Dedifferentiated amniotic fluid mesenchymal stem cell (primary cell): ENCODE results near the gene ANKRD30B.
"Not testable (repeated sequence)": the region's sequence is repeated elsewhere in the genome, so short reads cannot be mapped to it uniquely, and the experiment has no call there.

Source experiments
- DNase-seq: peaks from one replicate; pipeline ENCODE4 v3.0.0-alpha.2; 2016; ENCODE audit errors: extremely low spot score

Gene ANKRD30B, protein sequence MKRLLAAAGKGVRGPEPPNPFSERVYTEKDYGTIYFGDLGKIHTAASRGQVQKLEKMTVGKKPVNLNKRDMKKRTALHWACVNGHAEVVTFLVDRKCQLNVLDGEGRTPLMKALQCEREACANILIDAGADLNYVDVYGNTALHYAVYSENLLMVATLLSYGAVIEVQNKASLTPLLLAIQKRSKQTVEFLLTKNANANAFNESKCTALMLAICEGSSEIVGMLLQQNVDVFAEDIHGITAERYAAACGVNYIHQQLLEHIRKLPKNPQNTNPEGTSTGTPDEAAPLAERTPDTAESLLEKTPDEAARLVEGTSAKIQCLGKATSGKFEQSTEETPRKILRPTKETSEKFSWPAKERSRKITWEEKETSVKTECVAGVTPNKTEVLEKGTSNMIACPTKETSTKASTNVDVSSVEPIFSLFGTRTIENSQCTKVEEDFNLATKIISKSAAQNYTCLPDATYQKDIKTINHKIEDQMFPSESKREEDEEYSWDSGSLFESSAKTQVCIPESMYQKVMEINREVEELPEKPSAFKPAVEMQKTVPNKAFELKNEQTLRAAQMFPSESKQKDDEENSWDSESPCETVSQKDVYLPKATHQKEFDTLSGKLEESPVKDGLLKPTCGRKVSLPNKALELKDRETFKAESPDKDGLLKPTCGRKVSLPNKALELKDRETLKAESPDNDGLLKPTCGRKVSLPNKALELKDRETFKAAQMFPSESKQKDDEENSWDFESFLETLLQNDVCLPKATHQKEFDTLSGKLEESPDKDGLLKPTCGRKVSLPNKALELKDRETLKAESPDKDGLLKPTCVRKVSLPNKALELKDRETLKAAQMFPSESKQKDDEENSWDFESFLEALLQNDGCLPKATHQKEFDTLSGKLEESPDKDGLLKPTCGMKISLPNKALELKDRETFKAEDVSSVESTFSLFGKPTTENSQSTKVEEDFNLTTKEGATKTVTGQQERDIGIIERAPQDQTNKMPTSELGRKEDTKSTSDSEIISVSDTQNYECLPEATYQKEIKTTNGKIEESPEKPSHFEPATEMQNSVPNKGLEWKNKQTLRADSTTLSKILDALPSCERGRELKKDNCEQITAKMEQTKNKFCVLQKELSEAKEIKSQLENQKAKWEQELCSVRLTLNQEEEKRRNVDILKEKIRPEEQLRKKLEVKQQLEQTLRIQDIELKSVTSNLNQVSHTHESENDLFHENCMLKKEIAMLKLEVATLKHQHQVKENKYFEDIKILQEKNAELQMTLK (N-terminal part only)

DNA sequence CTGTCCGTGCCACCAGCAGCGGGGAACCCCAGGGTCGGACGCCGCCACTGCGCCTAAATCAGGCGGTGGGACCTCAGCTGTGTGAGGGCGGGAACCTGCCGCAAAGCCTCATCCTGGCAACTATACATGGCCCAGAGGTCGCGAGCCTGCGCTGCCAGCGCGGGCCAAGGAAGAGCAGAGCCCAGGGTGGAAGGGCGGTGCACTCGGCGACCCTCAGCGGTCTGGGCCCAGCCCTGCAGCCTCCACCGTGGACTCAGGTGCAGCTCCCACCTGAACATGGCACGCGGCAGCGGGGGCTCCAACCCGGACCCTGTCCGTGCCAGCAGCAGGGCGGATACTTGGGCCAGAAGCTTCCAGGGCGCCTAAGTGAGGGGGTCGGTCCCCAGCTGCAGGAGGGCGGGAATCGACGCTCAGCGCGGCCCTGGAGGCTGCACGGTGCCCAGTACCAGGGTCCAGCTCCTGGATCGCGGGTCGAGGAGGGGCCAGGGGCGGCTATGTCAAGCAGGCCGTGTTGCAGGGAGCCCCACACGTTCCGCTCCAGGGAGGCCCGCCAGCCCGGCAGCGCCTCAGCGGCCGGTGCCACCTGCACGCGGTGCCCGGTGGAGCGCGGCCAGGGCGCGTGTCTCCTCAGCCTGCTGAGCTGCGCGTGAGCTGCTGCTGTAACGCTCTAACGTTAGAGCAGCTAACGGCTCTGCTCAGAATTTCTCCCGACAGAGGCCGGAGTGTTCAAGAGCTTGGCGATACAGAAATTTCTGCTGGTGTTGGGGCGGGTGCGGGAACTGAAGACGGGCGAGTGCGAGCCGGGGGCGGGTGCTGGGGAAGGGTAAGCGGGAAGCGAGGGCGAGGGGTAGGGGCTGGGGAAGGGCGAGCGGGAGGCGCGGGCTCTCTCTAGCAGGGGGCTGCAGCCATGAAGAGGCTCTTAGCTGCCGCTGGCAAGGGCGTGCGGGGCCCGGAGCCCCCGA, at the start of gene ANKRD30B:
TSS of gene ANKRD30B (plus strand) at position 660 of the 962 bp plus-strand sequence. CDS start at position 908, 248 bp downstream.
- DNase-seq: no peak

DNA sequence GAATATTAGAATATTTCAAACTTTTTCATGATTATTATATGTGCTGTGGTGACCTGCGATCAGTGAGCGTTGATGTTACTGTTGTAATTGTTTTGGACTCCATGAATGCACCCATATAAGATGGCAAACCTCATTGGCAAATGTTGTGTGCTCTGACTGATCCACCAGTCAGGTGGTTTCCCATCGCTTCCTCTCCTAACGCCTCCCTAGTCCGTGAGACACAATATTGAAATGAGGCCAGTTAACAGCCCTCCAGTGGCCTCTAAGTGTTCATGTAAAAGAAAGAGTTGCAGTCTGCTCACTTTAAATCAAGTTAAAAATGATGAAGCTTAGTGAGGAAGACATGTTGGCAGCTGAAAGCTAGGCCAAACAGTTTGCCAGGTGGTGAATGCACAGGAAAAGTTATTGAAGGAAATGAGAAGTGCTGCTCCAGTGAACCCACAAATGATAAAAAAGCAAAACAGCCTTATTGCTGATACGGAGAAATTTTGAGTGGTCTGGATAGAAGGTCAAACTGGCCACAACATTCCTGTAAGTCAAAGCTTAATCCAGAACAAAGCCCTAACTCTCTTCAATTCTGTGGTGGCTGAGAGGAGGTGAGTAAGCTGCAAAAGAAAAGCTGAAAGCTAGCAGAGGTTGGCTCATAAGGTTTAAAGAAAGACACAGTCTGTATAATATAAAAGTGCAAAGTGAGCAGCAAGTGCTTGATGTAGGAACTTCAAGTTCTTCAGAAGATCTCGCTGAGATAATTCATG, 46.5 kb upstream of the ANKRD30B start:
- not testable (repeated sequence) for DNase-seq

DNA sequence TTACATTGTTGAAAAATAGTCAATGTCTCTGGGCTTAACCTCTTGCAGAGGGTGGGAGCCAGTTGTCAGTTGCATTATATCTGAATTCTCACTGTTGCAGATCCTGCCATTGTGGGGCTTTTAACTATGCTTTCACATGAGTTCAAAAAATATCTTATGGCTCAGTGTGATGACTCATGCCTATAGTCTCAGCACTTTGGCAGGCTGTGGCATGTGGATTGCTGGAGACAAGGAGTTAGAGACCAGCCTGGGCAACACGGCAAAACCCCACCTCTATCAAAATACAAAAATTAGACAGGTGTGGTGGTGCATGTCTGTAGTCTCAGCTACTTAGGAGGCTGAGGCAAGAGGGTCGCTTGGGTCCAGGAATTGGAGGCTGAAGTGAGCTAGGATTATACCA, 38.2 kb upstream of the ANKRD30B start:
- DNase-seq: not testable (repeated sequence)

DNA sequence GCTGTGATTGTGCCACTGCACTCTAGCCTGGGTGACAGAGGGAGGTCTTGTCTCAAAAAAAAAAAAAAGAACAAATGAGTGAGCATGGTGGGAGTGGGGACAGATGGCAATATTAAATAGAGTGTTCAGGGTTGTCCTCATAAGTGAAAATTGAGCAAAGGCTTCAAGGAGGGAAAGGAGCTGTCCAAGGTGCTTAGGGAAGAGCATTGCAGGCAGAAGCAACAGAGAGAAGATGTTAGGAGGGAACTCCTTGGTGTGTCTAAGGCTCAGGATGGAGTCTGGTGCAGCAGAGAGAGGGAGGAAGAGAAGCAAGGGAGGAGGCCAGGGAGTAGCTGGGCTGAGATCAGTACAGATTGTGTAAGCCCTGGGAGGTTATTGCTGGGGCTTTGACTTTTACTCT, 26.4 kb upstream of the ANKRD30B start:
- not testable (repeated sequence) for DNase-seq

DNA sequence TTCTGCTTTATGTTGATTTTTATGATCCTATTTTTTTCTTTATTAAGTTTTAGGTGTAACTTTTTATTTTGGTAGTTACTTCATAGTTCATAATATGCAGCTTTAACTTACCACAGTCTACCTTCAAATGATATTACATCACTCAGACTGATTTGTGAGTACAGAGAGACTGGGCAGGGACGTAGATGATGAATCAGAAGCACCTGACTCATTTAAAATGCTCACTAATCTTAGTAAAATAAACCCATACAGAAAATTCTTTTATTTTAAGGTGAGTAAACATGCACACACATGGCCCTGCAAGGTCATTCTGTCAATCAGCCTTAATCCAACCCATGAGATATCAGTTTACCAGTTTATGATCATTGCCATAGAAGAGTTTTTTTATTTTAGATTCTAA, 8.9 kb upstream of the ANKRD30B start:
- not testable (repeated sequence) for DNase-seq

DNA sequence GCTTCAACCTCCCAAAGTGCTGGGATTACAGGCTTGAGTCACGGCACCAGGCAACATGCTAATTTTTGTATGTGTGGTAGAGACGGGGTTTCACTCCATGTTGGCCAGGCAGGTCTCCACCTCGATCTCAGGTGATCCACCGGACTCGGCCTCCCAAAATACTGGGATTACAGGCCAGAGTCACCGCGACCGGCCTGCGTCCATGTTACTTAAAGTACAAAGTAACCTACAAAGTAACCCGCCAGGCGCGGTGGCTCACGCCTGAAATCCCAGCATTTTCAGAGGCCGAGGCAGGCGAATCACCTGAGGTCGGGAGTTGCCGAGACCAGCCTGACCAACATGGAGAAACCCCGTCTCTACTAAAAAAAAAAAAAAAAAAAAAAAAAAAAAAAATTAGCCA, 1.1 kb upstream of the ANKRD30B start:
- no peak for DNase-seq

DNA sequence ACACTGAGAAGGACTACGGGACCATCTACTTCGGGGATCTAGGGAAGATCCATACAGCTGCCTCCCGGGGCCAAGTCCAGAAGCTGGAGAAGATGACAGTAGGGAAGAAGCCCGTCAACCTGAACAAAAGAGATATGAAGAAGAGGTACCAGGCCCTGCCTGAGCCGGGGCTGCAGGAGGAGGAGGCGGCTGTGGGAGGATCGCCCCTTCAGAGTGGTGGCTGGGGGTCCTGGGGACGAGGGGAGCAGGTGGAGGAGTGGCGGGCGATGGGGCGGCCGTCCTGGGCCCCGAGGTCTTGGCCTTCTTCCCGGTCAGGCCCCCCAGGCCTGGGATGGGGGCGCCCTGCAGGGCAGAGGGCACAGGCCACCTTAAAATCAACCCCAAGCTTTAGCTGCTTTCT, 524 bp downstream of the ANKRD30B start:
- no peak for DNase-seq

DNA sequence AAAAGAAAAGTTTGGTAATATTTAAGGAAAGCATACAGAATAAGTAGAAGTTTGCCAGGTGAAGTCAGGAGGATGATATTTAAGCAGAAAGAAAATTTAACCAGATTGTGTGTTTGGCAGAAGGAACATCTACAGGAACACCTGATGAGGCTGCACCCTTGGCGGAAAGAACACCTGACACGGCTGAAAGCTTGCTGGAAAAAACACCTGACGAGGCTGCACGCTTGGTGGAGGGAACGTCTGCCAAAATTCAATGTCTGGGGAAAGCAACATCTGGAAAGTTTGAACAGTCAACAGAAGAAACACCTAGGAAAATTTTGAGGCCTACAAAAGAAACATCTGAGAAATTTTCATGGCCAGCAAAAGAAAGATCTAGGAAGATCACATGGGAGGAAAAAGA, 15.6 kb downstream of the ANKRD30B start:
- DNase-seq: not testable (repeated sequence)

DNA sequence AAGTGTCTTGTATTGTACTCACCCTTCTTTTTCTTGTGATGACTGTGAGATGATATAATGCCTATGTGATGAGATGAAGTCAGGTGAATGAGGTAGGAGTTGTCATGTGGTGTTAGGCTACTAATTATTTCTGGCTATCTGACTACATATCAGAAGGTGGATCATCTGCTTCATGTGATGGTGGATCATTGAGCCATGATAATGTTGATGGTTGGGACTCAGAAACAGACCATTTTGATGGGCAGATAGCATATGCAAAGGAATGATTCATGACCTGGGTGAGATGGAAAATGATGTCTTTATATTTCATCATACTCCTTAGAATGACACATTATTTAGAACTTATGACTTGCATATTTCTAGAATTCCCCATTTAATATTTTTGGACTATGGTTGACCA, 19.5 kb downstream of the ANKRD30B start:
- DNase-seq: no peak

DNA sequence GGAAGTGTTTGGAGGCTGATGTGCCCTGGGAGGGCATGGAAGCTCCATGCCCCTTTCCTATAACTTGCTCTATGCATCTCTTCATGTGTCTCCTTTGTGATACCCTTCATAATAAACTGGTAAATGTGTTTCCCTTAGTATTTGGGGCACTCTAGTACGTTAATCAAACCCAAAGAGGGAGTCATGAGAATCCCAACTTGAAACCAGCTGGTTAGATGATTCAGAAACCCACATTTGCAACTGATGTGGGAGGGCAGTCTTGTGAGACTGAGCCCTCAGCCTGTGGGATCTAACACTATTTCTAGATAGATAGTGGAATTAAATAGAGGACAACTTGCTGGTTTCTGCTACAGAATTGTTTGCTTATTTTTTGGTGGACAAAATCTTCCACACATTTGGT, 20.3 kb downstream of the ANKRD30B start:
- DNase-seq: no peak

DNA sequence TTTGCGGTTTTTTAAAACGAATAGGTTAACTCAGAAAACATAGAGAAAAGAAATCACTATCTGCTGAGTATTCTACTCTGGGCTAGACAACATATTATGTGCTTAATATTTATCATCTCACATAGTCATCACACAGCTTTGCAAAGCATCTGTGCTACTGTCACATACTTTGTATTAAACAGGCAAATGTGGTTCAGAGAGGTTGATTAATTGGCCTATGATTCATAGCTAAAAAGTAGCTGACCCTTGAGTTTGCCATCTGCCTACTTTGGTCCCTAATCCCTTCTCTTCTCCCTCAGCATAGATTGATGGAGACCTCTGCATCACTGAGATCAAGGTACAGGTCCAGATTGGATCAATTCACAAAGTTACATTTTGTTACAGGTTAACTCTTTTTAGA, 21.4 kb downstream of the ANKRD30B start:
- no peak for DNase-seq

DNA sequence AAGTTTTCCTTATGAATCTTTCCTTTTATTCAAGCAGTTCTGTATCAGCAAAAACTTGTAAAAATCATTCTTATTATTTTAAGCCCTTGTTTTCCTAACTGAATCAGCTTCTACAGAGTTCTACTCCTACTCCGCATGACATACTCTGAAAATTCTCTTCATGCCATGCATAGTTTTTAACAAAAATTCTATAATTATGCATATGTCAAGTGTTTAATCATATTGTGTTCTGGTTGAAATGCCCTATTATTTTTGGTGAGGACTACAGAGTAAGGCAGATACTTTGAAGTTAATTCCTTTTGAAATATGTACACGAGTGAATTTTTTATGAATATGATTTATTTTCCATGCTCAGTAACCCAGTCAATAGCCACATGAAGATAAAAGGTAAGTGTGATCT, 28.8 kb downstream of the ANKRD30B start:
- no peak for DNase-seq

DNA sequence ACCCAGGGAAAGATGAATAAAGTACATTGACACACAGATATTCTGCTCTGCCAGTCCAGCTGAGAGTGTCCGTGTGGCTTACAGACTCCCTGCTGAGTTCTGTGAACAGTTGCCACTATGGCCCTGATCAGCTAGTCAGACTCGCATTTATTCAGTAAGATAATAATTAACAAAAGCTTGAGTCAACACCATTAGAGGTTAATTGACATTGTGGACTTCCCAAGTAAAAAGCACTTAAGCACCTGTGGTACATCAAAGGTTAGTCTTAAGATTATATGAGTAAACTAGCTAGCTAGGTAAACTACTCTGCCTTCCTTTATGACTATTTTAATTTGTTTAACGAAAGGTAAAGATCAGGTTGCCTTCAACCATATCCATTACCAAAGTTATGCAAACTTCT, 33.7 kb downstream of the ANKRD30B start:
- no peak for DNase-seq

DNA sequence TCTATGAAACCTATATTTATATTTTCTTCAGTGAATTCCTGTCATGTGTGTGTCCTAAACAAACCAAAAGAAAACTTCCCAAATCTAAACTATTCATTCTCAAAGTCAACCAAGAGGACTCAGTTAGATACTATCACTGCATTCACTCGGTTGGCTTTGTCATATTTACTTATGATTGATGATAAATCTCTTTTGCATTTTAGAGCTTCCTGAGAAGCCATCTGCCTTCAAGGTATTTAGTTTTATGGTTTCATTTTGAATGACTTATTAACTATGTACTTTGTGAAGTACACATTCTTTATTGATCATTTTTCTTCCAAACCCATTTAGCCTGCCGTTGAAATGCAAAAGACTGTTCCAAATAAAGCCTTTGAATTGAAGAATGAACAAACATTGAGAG, 36.2 kb downstream of the ANKRD30B start:
- DNase-seq: no peak

DNA sequence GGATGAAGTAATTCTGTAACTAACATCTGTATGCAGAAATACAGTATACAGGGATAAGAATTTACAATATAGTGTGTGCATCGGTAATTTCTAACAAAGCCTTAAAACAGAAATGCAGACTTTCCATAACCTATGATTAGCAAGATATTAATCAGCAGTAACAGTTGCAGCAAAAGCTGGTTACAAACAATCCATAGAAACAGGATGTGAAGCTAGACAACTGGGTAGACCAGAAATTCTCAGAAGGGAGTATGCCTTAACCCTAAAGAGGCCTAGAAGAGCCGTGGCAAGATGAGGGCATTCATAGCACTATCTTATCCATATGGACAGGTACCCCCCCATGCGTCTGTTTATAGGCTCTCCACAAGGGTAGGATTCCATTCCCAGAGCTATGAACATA, 48.9 kb downstream of the ANKRD30B start:
- DNase-seq: not testable (repeated sequence)

DNA sequence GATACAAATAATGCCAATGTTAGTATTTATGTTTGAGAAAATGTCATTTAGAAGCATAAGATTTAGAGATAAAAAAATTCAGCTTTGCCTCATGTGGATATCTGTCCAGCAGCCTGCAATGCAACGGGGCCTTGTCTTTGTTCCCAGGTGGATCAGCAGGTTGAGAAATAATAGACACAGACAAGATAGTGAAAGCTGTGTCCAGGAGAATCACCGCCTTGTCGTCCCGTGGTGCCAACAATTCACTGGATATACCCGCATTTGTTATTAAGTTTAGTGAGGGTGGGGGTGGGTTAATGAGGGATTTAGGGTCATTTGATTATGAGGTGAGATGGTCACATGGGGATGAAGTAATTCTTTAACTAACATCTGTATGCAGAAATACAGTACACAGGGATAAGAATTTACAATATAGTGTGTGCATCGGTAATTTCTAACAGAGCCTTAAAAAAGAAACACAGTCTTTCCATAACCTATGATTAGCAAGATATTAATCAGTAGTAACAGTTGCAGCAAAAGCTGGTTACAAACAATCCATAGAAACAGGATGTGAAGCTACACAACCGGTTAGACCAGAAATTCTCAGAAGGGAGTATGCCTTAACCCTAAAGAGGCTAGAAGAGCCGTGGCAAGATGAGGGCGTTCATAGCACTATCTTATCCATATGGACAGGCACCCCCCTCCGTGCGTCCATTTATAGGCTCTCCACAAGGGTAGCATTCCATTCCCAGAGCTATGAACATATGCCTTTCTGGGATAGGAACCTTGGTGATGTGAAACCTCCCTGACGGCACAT, 50.2 kb downstream of the ANKRD30B start:
- DNase-seq: not testable (repeated sequence)

DNA sequence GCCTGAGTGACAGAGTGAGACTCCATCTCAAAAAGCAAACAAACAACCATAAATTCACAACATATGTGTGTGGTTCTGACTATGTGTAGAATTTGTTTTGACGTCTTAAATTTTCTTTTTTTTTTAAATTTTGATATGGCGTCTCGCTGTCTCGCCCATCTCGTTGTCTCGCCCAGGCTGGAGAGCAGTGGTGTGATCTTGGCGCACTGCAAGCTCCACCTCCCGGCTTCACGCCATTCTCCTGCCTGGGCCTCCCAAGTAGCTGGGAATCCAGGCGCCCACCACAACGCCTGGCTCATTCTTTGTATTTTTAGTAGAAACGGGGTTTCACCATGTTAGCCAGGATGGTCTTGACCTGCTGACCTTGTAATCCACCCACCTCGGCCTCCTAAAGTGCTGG, 63.1 kb downstream of the ANKRD30B start:
- DNase-seq: not testable (repeated sequence)

DNA sequence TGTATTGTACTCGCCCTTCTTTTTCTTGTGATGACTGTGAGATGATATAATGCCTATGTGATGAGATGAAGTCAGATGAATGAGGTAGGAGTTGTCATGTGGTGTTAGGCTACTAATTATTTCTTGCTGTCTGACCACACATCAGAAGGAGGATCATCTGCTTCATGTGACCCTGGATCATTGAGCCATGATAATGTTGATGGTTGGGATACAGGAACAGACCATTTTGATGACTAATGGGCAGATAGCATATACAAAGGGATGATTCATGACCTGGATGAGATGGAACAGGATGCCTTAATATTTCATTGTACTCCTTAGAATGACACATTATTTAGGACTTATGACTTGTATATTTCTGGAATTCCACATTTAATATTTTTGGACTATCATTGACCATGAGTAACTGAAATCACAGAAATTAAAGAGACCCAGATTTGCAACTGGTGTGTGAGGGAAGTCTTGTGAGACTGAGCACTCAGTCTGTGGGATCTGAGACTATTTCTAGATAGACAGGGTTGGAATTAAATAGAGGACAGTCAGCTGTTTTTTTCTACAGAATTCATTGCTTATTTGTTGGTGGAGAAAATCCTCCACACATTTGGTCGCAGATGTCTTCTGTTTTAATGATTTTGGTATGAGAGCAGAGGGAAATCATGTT, 79.1 kb downstream of the ANKRD30B start:
- DNase-seq: not testable (repeated sequence)

DNA sequence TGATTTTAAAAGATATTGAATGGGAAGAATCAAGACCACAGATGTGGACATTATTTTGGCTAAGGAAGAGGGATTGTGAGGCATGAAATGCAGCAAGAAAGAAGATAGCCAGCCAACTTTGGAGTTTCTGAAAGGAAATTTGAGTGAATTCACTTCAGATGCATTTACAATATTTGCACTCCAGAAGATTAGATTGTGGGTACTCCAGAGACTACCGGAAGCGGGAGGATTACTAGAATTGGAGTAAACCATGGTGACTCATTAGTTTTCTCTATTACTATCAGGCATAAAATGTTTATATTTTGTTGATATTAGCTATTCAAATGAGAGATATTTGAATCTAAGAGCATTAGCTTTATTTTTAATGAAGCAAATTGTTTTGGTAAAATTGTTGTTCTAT, 93.6 kb downstream of the ANKRD30B start:
- not testable (repeated sequence) for DNase-seq
